ENCODE data around the gene CEP72. TPM values are rescaled to one million over a fixed set of nuclear protein-coding genes. Genes with fewer than 3 reads are reported as not detected.

The CEP72 gene
- total RNA-seq, 1 experiment from 2014 or later: 24.8 TPM

- no peak overlapping the region for H4K91ac ChIP-seq (ENCODE audit: insufficient read length, low read depth, low read length)
- no peak overlapping the region for H3K18ac ChIP-seq (ENCODE audit: insufficient read length, low read depth, low read length)
- no peak overlapping the region for H2BK12ac ChIP-seq (ENCODE audit: insufficient read length, low read depth, low read length)
- no peaks in the 10 kb centered on the region for H3K23me2 ChIP-seq (ENCODE audit: insufficient read length, low read depth, low read length, poor library complexity, severe bottlenecking)
- no peak overlapping the region for H3K4me2 ChIP-seq (ENCODE audit: insufficient read depth, insufficient read length, low read length)
- no peak overlapping the region for H2AFZ ChIP-seq (ENCODE audit: low read length)
- no peaks in the 10 kb centered on the region; a peak in 1 of 7 replicates for H3K36me3 Mint-ChIP-seq (ENCODE audit: insufficient read depth in 1 of 3, low read depth in 3 of 3)
- no peak overlapping the region for H2BK5ac ChIP-seq (ENCODE audit: insufficient read length, low read length)
- peaks cover 78% of the 10 kb centered on the region for H3K27me3 Mint-ChIP-seq (ENCODE audit: low read depth)
- H3K4me3 Mint-ChIP-seq: no peak overlapping the region
- no peaks in the 10 kb centered on the region for H3K4me1 ChIP-seq (ENCODE audit: insufficient read depth, low read length)
- TF ChIP-seq CTCF (conservative IDR thresholded peaks at IDR 0.05): no peak
- peaks cover 16 to 19% of the 10 kb centered on the region in 2 experiments for H3K4me1 Mint-ChIP-seq
- H3K79me1 ChIP-seq (ENCODE audit: insufficient read depth, low read depth, low read length, poor library complexity, severe bottlenecking): no peaks in the 10 kb centered on the region
- H2BK20ac ChIP-seq (ENCODE audit: low read depth, low read length, poor library complexity, severe bottlenecking): no peak overlapping the region
- no peak overlapping the region for H4K5ac ChIP-seq (ENCODE audit: insufficient read length, low read depth, low read length)
- H3K4ac ChIP-seq (ENCODE audit: low read depth, low read length): no peak overlapping the region
- no peak overlapping the region for H3K27ac Mint-ChIP-seq
- H3K27ac ChIP-seq (ENCODE audit: insufficient read length, low read depth, low read length): no peak overlapping the region
- H2BK15ac ChIP-seq (ENCODE audit: low read depth, low read length): no peak overlapping the region
- H3K27me3 ChIP-seq (ENCODE audit: insufficient read depth, low read length): no peaks in the 10 kb centered on the region; the same call in 1 of the 2 replicates
- no peak overlapping the region for H3K14ac ChIP-seq (ENCODE audit: insufficient read depth, low read length)
- no peaks in the 10 kb centered on the region for H4K20me1 ChIP-seq (ENCODE audit: control insufficient read depth, insufficient read depth, insufficient read length)
- no peak overlapping the region for H3K23ac ChIP-seq (ENCODE audit: insufficient read length, low read depth, low read length)
- H3T11ph ChIP-seq (ENCODE audit: low read length): no peak overlapping the region
- no peak overlapping the region for H2BK120ac ChIP-seq (ENCODE audit: low read depth, low read length, poor library complexity, severe bottlenecking)
- no peak overlapping the region for H3K9ac ChIP-seq (ENCODE audit: extremely low read depth, insufficient read length, low read length)
- H3K56ac ChIP-seq (ENCODE audit: insufficient read length, low read depth, low read length): no peak overlapping the region
- no peaks in the 10 kb centered on the region for H3K79me2 ChIP-seq (ENCODE audit: insufficient read depth, low read length)
- no peak for DNase-seq
- no peaks in the 10 kb centered on the region for H3K9me3 ChIP-seq (ENCODE audit: control insufficient read depth, low read depth, low read length)
- peaks cover 6 to 13% of the 10 kb centered on the region in 2 experiments; a peak in 4 of 5 replicates for H3K9me3 Mint-ChIP-seq
- no CpG with 5 or more reads among the region's 6 CpGs for WGBS (ENCODE audit: extremely low coverage, insufficient read length, low lambda C conversion rate)
- no peak overlapping the region for H4K8ac ChIP-seq (replicated peaks; ENCODE audit: insufficient read length, low read depth, low read length)
- H2AK5ac ChIP-seq (ENCODE audit: insufficient read length, low read length): no peak overlapping the region
Observed at GRCh38 chr5:587403-587802, 24.7 kb upstream of the CEP72 start.

All from H9 (cell line).